RPMI8226 (cell line): Measurements from ENCODE around the gene TMEM255B.
"Not testable (repeated sequence)": the region's sequence is repeated elsewhere in the genome, so short reads cannot be mapped to it uniquely, and the experiment has no call there.

Source experiments
- DNase-seq: peaks from one replicate; pipeline ENCODE4 v3.0.0-alpha.2; 2015

TMEM255B gene

GRCh38 chr13:113750554-113751399, 8.2 kb upstream of the TMEM255B start:
- no peak for DNase-seq

GRCh38 chr13:113751491-113751890, 7.5 kb upstream of the TMEM255B start:
- DNase-seq, result no peak

DNA sequence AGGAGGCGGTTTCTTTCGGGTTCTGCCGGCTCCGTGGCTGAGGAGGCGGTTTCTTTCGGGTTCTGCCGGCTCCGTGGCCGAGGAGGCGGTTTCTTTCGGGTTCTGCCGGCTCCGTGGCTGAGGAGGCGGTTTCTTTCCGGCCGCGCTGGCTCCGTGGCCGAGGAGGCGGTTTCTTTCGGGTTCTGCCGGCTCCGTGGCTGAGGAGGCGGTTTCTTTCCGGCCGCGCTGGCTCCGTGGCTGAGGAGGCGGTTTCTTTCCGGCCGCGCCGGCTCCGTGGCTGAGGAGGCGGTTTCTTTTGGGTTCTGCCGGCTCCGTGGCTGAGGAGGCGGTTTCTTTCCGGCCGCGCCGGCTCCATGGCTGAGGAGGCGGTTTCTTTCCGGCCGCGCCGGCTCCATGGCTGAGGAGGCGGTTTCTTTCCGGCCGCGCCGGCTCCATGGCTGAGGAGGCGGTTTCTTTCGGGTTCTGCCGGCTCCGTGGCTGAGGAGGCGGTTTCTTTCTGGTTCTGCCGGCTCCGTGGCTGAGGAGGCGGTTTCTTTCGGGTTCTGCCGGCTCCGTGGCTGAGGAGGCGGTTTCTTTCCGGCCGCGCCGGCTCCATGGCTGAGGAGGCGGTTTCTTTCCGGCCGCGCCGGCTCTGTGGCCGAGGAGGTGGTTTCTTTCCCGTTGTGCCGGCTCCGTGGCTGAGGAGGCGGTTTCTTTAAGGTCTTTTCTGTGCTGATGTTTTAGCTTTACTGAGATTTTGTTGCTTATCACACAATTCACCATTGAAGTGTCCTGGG, 6.6 kb upstream of the TMEM255B start:
- DNase-seq, result not testable (repeated sequence)

DNA sequence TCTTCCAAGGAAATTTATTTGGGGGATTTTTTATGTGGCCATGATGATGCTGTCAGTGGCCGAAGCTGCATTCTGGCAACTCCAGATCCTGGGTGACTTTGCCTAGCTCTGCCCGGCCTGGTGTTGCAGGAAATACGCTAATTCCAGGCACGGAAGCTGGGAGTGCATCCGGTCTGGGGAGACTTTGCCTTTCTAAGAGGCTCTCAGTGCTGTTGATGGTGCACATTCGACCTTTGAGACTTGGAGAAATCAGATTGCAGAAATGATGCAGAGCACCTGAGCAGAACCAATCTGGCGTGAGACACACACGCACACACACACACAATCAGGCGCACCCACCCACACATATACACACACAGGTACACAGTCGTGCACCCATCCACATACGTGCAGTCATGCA, 5.9 kb upstream of the TMEM255B start:
- DNase-seq, result no peak

DNA sequence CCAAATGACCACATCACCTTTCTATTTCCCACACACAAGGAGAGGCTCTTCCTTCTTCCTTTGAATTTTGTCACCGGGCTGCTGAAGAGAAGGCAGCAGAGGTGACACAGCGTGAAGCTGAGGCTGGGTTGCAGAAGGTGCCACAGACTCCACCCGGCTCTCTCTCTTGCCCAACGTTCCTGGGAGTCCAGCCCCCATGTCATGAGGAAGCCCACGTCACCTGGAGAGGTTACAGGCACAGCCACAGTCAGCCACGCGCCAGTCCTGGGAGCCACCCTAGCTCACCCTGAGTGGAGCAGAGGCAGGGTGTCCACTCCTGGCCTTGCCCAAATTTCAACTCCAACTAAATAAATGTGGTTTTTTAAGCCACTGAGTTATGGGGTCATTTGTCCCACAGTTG, 4.8 kb upstream of the TMEM255B start:
- no peak for DNase-seq

GRCh38 chr13:113754691-113755090, 4.3 kb upstream of the TMEM255B start:
- DNase-seq, result no peak

DNA sequence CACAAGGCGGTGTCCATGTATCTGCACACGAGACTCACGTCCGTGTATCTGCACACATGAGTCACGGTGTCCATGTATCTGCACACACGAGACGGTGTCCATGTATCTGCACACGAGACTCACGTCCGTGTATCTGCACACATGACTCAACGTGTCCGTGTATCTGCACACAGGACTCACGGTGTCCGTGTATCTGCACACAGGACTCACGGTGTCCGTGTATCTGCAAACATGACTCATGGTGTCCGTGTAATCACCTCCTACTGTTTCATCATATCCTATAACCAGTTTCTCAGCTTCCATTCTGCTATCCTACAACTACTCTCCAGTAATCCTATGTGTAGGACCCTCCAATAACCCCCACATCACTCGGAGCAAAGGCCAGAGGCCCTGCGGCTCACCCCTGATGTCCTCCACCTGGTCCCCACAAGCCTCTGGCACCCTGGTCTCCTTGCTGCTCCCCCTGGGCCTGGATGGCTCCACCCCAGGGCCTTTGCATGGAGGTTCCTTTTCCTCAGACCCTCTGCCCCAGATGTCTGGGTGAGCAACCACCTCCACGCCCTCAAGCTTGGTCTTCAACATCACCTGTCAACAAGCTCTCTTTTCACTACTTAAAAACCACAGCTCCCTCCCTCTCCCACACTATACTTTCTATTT, 2.5 kb upstream of the TMEM255B start:
- DNase-seq, result no peak

DNA sequence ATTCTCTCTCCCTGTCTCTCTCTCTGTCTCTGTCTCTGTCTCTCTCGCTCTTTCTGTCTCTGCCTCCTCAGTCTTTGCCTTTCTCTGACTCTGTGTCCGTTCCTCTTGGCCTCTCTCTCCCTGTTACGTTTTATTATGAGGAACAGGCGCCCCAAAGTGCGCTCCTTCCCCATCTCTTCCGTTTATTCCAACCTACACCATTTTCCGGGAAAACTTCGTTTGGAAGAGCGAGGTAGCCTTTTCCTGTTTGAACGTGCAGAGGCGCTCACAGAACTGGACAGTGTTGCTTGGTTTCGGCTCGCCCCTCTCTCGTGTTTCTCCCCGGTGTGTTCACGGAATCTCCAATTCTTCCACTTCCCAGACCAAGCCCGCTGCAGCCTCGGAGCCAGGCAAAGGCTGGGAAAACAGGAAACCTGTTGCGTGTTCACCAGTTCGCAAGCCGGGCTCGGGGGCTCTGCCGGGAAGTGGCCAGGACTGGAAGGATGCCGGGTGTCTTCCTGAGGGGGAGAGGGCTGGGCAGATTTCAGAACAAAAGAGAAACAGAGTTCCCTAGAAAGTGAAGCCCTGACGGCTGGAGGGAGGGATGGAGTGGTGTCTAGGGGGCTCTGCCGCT, 605 bp downstream of the TMEM255B start:
- DNase-seq, result no peak

DNA sequence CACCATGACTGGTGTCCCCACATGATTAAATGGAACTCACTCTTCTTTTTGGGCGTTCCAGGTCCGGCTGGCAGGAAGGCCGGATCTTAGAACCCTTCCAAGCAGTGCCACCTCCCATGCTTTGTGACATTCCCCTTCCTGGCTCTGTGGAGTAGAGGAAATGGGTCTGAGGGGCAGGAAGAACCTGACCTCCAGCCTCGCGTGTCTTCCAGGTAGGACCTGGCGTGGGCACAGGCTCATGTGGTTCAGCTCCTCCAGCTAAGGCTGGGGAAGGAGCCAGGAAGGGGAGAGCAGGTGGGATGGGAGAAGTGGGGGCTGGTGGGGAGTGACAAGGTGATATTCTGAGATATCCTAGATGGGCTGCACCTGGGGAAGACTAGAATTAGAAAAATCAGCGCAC, 2.1 kb downstream of the TMEM255B start:
- DNase-seq, result no peak

DNA sequence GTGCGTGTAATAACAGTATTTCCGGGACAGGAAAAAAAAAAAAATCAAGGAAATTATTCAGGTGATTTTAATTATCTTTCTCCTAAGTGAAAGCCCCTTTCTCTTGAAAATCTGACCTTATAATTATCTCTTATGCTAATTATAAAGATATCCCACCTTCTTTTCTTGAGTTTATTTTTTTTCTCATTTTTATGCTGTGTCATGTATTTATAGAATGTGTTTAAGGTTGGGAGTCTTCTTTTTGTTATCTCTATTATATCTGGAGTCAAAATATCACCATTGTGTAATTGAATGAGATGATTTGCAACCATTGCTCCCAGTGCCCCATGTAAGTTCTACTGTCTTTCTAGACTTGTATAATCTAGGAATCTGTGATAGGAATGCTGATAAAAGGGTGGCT, 3.0 kb downstream of the TMEM255B start:
- DNase-seq, result no peak

- DNase-seq, result no peak
Measured at GRCh38 chr13:113762538-113762937, 3.5 kb downstream of the TMEM255B start.

DNA sequence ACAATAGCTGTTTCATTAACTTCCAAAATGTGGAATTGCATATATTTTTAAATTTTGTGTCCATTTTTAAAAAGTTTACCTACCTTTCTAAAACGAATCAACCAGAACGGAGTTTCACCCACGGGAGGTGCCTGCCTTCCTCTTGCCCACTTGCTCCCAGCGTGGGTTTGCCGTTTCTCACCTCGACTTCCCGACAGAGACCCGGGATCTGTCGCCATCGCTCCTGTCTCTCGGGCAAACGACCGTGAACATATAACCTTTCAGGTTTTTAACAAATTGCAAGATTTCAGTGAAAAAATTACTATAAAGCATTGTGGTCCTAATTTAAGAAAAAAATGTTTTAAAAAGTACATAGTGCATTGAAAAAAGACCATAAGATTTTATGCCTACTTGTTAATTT, 4.2 kb downstream of the TMEM255B start:
- no peak for DNase-seq

GRCh38 chr13:113763961-113764792, 5.2 kb downstream of the TMEM255B start:
- DNase-seq, result no peak

GRCh38 chr13:113764793-113765563, 6.0 kb downstream of the TMEM255B start:
- no peak for DNase-seq

GRCh38 chr13:113765564-113765910, 6.5 kb downstream of the TMEM255B start:
- no peak for DNase-seq

- DNase-seq, result no peak
Measured at GRCh38 chr13:113766035-113766800, 7.2 kb downstream of the TMEM255B start.

DNA sequence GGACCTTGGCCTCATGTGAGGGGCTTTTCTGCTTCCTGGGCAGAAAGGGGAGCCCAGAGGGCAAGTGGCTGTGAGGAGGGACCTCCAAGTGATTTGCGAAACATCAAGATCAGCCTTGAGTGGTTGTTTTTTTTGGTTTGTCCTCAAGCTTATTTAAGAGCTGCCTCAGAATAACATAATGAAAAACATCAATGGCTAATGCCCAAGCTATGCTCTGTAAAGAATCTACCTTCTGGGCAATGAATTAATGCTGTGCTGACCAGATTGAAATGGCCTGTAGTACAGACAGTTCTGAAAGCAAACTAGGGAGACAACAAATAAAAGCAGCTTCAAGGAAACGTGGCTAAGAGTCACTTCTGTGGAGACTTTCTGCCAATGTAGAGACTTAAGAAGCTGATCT, 8.3 kb downstream of the TMEM255B start:
- DNase-seq, result no peak

DNA sequence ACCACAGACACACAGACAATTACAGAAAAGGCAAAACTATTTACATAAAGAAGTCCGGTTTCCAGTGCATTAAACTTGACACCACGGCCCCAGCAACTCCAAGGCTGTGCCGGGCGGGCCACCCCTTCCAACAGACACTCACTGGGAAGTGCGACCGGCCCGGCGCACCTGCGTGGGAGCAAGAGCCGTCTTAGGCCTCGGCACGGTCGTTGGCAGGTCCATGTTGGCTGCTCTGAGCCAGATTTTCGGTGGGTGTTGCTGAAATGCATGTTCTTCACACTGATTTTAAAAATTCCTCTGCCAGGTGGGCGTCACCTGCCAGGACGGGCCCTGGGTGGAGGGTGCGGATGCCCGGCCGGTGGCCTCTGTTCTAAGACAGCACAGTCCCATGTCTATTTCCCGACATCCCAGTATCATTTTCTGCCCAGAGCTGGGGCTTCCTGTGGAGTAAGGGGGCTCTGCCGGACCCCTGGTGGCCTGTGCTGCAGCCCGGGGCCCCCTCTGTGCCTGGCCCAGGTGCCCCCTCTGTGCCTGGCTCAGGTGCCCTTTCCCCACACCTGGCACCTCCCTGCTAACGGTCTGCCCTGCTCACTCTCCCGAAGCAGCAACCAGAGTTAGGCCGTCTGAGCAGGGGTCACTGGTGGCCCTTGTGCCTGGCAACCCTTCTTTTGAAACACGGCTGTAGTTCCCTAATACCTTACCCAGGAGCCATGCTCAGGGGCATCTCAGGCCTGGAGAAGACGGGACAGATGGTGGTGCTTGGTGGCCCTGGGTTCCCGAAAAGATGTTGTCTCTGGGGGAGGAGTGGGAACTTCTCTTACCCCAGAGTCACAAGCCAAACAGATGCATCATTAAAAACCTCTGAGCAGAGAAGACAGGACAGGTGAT, 9.2 kb downstream of the TMEM255B start:
- DNase-seq, result no peak

DNA sequence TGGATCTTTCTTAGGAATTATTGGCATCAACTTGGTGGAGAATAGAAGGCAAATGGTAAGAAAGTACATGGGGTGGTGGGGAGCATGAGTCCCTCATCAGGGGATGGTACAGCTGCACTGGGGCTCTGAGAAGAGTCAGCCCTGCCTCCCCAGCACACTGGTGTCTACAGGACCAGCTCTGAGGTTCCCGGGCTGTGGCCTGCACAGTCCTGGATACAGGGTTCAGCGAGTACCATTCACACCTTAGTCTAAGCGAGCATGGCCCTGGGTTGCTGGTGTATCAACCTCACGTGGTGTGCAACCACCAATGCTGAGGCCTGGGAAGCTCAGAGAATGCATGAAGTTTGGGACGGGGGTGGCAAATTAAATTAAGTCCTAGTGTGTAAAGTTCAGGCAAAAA, 10.1 kb downstream of the TMEM255B start:
- DNase-seq, result no peak

GRCh38 chr13:113769881-113770280, 10.9 kb downstream of the TMEM255B start:
- no peak for DNase-seq
